Left ventricle myocardium inferior (tissue), 1 donor: ENCODE measurements around the gene PHETA2. TPM values are rescaled to one million over a fixed set of nuclear protein-coding genes. Genes with fewer than 3 reads are reported as not detected.

Source experiments
- DNase-seq: peaks from one replicate; pipeline ENCODE4 v3.0.0-alpha.2; 2020
- H3K27ac ChIP-seq: fragments of 200-600 bp; replicated peaks from 2 replicates; pipeline ENCODE4 v1.8.0; 2021
- H3K27me3 ChIP-seq: fragments of 200-600 bp; 2 replicates; pipeline ENCODE4 v1.8.0; 2021; ENCODE audit warnings: low read depth
- H3K36me3 ChIP-seq: fragments of 200-600 bp; 2 replicates; pipeline ENCODE4 v1.8.0; 2021
- H3K4me1 ChIP-seq: fragments of 200-600 bp; 2 replicates; pipeline ENCODE4 v1.8.0; 2021
- H3K4me3 ChIP-seq: fragments of 200-600 bp; 2 replicates; pipeline ENCODE4 v1.8.0; 2021; ENCODE audit warnings: mild to moderate bottlenecking, moderate library complexity
- H3K9me3 ChIP-seq: fragments of 200-600 bp; replicated peaks from 2 replicates; pipeline ENCODE4 v1.8.0; 2021
- intact Hi-C: fragments of 100-400 bp; cut with micrococcal nuclease; formaldehyde crosslinking; loops from one replicate; pipeline ENCODE4 v1.11.0; 2022
- total RNA-seq: library from RNA; stranded (reverse); fragmentation: NEBNext Ultra II Directional; extraction: Animal tissue kit (Norgen Biotek cat#: 25700); gene quantifications from one replicate; pipeline ENCODE4 v1.2.1, GENCODE V29; 2021
- TF ChIP-seq, protein P1 (sequence below): fragments of 200-600 bp; IDR thresholded peaks from 2 replicates; pipeline ENCODE4 v1.8.0; 2021; ENCODE audit warnings: antibody characterized with exemption, mild to moderate bottlenecking, borderline replicate concordance
- donor health status: DM: no; HTN: yes; CAD: no; lungs with severe emphysema.

The PHETA2 gene
- total RNA-seq, 1 donor from 2014 or later = 3.4 TPM

DNA sequence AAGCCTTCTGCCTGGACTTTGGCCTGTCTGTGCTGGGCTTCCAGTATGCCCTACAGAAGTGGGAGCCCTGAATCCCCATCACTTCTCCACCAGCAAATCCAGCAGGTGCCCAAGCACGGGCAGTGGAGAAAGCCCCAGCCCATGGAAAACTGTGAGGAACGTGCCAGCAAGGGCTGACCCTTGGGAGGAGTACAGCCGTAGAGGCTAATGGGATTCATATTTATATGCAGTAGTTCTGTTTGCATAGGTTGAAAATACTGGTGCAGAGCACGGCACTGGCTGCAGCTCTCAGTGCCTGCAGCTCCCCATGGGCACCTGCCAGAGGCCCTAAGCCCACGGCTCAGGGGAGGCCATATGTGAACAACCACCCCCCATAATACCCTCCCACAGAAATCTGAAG is 13.6 kb upstream of the PHETA2 start:
- TF ChIP-seq, protein P1, sequence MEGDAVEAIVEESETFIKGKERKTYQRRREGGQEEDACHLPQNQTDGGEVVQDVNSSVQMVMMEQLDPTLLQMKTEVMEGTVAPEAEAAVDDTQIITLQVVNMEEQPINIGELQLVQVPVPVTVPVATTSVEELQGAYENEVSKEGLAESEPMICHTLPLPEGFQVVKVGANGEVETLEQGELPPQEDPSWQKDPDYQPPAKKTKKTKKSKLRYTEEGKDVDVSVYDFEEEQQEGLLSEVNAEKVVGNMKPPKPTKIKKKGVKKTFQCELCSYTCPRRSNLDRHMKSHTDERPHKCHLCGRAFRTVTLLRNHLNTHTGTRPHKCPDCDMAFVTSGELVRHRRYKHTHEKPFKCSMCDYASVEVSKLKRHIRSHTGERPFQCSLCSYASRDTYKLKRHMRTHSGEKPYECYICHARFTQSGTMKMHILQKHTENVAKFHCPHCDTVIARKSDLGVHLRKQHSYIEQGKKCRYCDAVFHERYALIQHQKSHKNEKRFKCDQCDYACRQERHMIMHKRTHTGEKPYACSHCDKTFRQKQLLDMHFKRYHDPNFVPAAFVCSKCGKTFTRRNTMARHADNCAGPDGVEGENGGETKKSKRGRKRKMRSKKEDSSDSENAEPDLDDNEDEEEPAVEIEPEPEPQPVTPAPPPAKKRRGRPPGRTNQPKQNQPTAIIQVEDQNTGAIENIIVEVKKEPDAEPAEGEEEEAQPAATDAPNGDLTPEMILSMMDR = no peak
- intact Hi-C loops = no loop called here
- H3K9me3 ChIP-seq = peaks cover 16% of the 10 kb centered on the region
- no peak overlapping the region for H3K27ac ChIP-seq
- DNase-seq = no peak
- H3K4me3 ChIP-seq = no peak overlapping the region
- H3K36me3 ChIP-seq = peaks cover 69% of the 10 kb centered on the region
- H3K27me3 ChIP-seq = no peaks in the 10 kb centered on the region
- H3K4me1 ChIP-seq = no peaks in the 10 kb centered on the region

DNA sequence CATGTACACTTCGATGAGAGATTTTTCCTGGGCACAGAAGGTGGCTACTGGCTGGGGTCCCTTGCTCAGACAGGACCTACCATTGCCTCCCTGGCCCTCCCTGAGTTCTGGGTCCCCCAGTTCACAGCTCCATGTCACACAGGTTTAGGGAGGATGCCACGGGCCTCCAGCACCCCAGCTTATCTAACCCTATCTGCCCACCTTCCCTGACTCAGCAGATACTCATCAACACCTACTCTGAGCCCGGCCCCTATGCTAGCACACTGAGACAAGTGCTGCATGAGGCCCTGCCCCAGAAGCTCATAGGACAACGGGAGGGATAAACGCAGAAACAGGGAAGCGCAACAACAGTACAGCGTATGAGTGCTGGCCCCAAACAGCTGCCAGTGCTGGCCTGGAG is 13.0 kb upstream of the PHETA2 start:
- Histone ChIP-seq H3K4me3 (no peak overlapping the region), H3K27ac (no peak overlapping the region), H3K9me3 (peaks cover 15% of the 10 kb centered on the region), H3K36me3 (peaks cover 74% of the 10 kb centered on the region), H3K4me1 (no peaks in the 10 kb centered on the region), H3K27me3 (no peaks in the 10 kb centered on the region)
- intact Hi-C loops = no loop called here
- TF ChIP-seq, protein P1 = no peak
- DNase-seq = no peak

DNA sequence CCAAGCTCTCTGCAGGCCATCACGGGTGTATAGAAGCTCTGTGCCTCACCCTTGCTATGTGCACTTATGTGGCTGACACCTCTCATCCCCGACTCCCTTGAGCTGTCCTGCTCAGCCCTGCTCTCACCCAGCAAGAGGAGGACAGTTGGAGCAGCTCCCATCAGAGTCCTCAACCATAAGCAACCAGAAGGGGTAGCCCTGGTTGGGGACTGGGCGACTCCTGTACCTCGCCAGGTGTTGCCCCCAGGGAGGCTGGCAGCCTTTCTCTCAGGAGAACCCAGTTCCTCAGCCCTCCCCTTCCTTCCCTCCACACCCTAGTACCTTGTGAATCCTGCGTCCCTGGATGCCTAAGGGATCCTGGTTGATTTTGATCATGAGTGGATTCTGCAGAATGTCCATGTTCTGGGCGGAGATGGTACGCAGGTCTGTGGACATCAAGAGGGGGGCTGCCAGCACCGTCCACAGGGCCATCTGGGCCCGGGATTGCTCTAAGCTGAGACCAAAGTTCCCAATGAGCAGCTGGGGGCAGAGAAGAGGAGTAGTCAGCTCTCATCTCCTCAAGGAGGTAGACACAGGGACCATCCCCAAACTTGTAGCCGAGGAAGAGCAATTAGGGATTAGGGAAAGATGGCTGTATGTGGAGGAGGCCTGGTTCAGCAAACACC is 11.4 kb upstream of the PHETA2 start:
- TF ChIP-seq, protein P1 = no peak
- no peaks in the 10 kb centered on the region for H3K4me1 ChIP-seq
- no peak overlapping the region for H3K4me3 ChIP-seq
- H3K36me3 ChIP-seq = peaks cover 82% of the 10 kb centered on the region
- no peaks in the 10 kb centered on the region for H3K27me3 ChIP-seq
- H3K27ac ChIP-seq = no peak overlapping the region
- DNase-seq = no peak
- H3K9me3 ChIP-seq = no peaks in the 10 kb centered on the region
- intact Hi-C loops = no loop called here

DNA sequence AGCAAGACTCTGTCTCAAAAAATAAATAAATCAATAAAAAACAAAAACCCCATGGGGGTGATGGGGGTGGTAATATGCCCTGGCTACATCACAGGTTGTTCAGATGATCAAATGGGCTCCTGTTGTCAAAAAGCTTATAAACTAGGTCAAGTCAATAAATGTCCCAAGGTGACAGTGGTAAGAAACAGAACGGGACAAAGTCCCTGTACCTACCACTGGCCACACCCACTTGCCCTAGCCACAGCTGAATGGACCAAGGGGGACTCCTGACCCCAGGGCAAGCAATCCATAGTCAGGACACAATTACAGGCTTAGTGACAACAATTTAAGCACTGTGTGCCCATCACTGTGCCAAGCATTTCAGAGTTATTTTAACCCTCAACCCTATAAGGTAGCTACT is 9.4 kb upstream of the PHETA2 start:
- TF ChIP-seq, protein P1 = no peak
- intact Hi-C loops = no loop called here
- Histone ChIP-seq H3K4me1 (peaks cover 7% of the 10 kb centered on the region), H3K4me3 (no peak overlapping the region), H3K9me3 (no peaks in the 10 kb centered on the region), H3K27me3 (no peaks in the 10 kb centered on the region), H3K27ac (no peak overlapping the region), H3K36me3 (peaks cover 76% of the 10 kb centered on the region)
- no peak for DNase-seq

GRCh38 chr22:42065438-42066125 is 8.5 kb upstream of the PHETA2 start:
- H3K36me3 ChIP-seq = peaks cover 66% of the 10 kb centered on the region
- H3K4me1 ChIP-seq = peaks cover 16% of the 10 kb centered on the region
- no peak overlapping the region for H3K27ac ChIP-seq
- no peak for DNase-seq
- H3K9me3 ChIP-seq = no peaks in the 10 kb centered on the region
- TF ChIP-seq, protein P1 = no peak
- no peaks in the 10 kb centered on the region for H3K27me3 ChIP-seq
- intact Hi-C loops = no loop called here
- H3K4me3 ChIP-seq = no peak overlapping the region
